Fibroblast of the aortic adventitia (primary cell): ENCODE measurements around the gene RALA. TPM values are rescaled to one million over a fixed set of nuclear protein-coding genes. Genes with fewer than 3 reads are reported as not detected.

Experiments
- DNase-seq: peaks from one replicate; pipeline ENCODE4 v3.0.0-alpha.2; 2010; ENCODE audit warnings: low read depth
- H3K4me3 ChIP-seq: 2 replicates; pipeline ENCODE4 v1.5.1; 2011; ENCODE audit warnings: low read depth, mild to moderate bottlenecking, control low read depth, low read length, moderate library complexity
- CTCF ChIP-seq: IDR thresholded peaks from 2 replicates; pipeline ENCODE4 v1.5.1; 2011; ENCODE audit warnings: mild to moderate bottlenecking, low read length, control low read depth, inconsistent platforms; ENCODE audit not compliant: insufficient read depth
- total RNA-seq: library from RNA; depleted of rRNA; stranded (reverse); fragments of >200 nt; gene quantifications from 2 replicates; pipeline ENCODE4 v1.2.3, GENCODE V29; 2012; ENCODE audit warnings: low replicate concordance

The RALA gene
- total RNA-seq, 1 donor: 42.7 TPM

GRCh38 chr7:39587393-39587792, 36.0 kb upstream of the RALA start:
- no peak for TF ChIP-seq CTCF
- peak; percentile 45 for DNase-seq
- no peak overlapping the region for H3K4me3 ChIP-seq

- no peak for DNase-seq
- H3K4me3 ChIP-seq: no peak overlapping the region
- TF ChIP-seq CTCF: no peak
Measured at GRCh38 chr7:39588416-39588815, 35.0 kb upstream of the RALA start.

- H3K4me3 ChIP-seq: no peak overlapping the region
- DNase-seq: peak; percentile 87
- no peak for TF ChIP-seq CTCF
Measured at GRCh38 chr7:39589323-39590111, 33.9 kb upstream of the RALA start.

- TF ChIP-seq CTCF: no peak
- no peak overlapping the region for H3K4me3 ChIP-seq
- peak; percentile 88 for DNase-seq
Measured at GRCh38 chr7:39592586-39592985, 30.8 kb upstream of the RALA start.

- peak; percentile 51 for DNase-seq
- no peak overlapping the region for H3K4me3 ChIP-seq
- no peak for TF ChIP-seq CTCF
Measured at GRCh38 chr7:39594988-39595620, 28.3 kb upstream of the RALA start.

- no peak overlapping the region for H3K4me3 ChIP-seq
- TF ChIP-seq CTCF: no peak
- DNase-seq: no peak
Measured at GRCh38 chr7:39602351-39602750, 21.0 kb upstream of the RALA start.

GRCh38 chr7:39603924-39604323, 19.4 kb upstream of the RALA start:
- no peak overlapping the region for H3K4me3 ChIP-seq
- TF ChIP-seq CTCF: no peak
- DNase-seq: no peak
